WTC11 (cell line): ENCODE measurements around the gene LDLRAD3. TPM values are rescaled to one million over a fixed set of nuclear protein-coding genes. Genes with fewer than 3 reads are reported as not detected.

Source experiments
- ATAC-seq: fragments of 200-7000 bp; cut with Tn5 transposase; 2 replicates; pipeline ENCODE4 v1.10.0; 2021; ENCODE audit warnings: mild to moderate bottlenecking, moderate library complexity
- CTCF ChIA-PET: fragments of 300-600 bp; sonication (Branson Sonifier 250); formaldehyde crosslinking; loops from one replicate; lab custom pipeline; 2021; ENCODE audit warnings: antibody characterized with exemption; lab: Charles Lee
- POLR2A ChIA-PET: fragments of 350-600 bp; sonication (Branson Sonifier 250); formaldehyde crosslinking; loops from one replicate; lab custom pipeline; 2021; ENCODE audit warnings: antibody characterized with exemption; lab: Charles Lee
- DNase-seq: peaks from one replicate; pipeline ENCODE4 v3.0.0; 2021; ENCODE audit warnings: low spot score
- H3K27ac Mint-ChIP-seq: 2 replicates; pipeline ENCODE4 v1.8.0; 2021; ENCODE audit warnings: mixed read lengths
- H3K27me3 Mint-ChIP-seq: 2 replicates; pipeline ENCODE4 v1.8.0; 2021; ENCODE audit warnings: low read depth, mild to moderate bottlenecking, moderate library complexity, mixed read lengths
- H3K36me3 Mint-ChIP-seq: 2 replicates; pipeline ENCODE4 v1.8.0; 2021; ENCODE audit warnings: mixed read lengths
- H3K4me1 Mint-ChIP-seq: 2 replicates; pipeline ENCODE4 v1.8.0; 2022; ENCODE audit warnings: mixed read lengths
- H3K4me3 Mint-ChIP-seq: 2 replicates; pipeline ENCODE4 v1.8.0; 2021; ENCODE audit warnings: mild to moderate bottlenecking, moderate library complexity, mixed read lengths
- H3K9me3 Mint-ChIP-seq: 2 replicates; pipeline ENCODE4 v1.8.0; 2021; ENCODE audit warnings: mixed read lengths
- AFF4 ChIP-seq: sonication (generic); formaldehyde crosslinking; IDR thresholded peaks from 2 replicates; pipeline ENCODE4 v1.8.1; 2023; ENCODE audit warnings: mild to moderate bottlenecking, missing genetic modification reagents, borderline replicate concordance
- ARID4B ChIP-seq: sonication (generic); formaldehyde crosslinking; IDR thresholded peaks from 2 replicates; pipeline ENCODE4 v1.8.0; 2023; ENCODE audit warnings: missing genetic modification reagents, mild to moderate bottlenecking, borderline replicate concordance
- ATF1 ChIP-seq: sonication (generic); formaldehyde crosslinking; IDR thresholded peaks from 2 replicates; pipeline ENCODE4 v1.8.1; 2023; ENCODE audit warnings: mild to moderate bottlenecking, moderate library complexity, missing genetic modification reagents
- ATF2 ChIP-seq: sonication (generic); formaldehyde crosslinking; IDR thresholded peaks from 2 replicates; pipeline ENCODE4 v1.8.1; 2022; ENCODE audit warnings: low read depth, missing genetic modification reagents, borderline replicate concordance
- ATF3 ChIP-seq: sonication (generic); formaldehyde crosslinking; conservative IDR thresholded peaks from 2 replicates; pipeline ENCODE4 v1.8.1; 2022; ENCODE audit warnings: mild to moderate bottlenecking, missing genetic modification reagents
- CREM ChIP-seq: sonication (generic); formaldehyde crosslinking; IDR thresholded peaks from 2 replicates; pipeline ENCODE4 v1.8.1; 2022; ENCODE audit warnings: mild to moderate bottlenecking, missing genetic modification reagents, moderate library complexity
- E2F4 ChIP-seq: sonication (generic); formaldehyde crosslinking; IDR thresholded peaks from 2 replicates; pipeline ENCODE4 v1.8.1; 2022; ENCODE audit warnings: low read depth, mild to moderate bottlenecking, moderate library complexity, missing genetic modification reagents, borderline replicate concordance
- ETV6 ChIP-seq: sonication (generic); formaldehyde crosslinking; IDR thresholded peaks from 2 replicates; pipeline ENCODE4 v1.8.1; 2022; ENCODE audit warnings: mild to moderate bottlenecking, missing genetic modification reagents
- IRF1 ChIP-seq: sonication (generic); formaldehyde crosslinking; IDR thresholded peaks from 2 replicates; pipeline ENCODE4 v1.8.0; 2023; ENCODE audit warnings: missing genetic modification reagents
- KAT7 ChIP-seq: sonication (generic); formaldehyde crosslinking; IDR thresholded peaks from 2 replicates; pipeline ENCODE4 v1.8.1; 2023; ENCODE audit warnings: missing genetic modification reagents, mild to moderate bottlenecking, borderline replicate concordance
- MLX ChIP-seq: sonication (generic); formaldehyde crosslinking; IDR thresholded peaks from 2 replicates; pipeline ENCODE4 v1.8.1; 2023; ENCODE audit warnings: mild to moderate bottlenecking, missing genetic modification reagents, moderate library complexity
- NFATC4 ChIP-seq: fragments of 250-450 bp; sonication (Bioruptor Pico); IDR thresholded peaks from 2 replicates; pipeline ENCODE4 v1.9.0; 2021; ENCODE audit warnings: mild to moderate bottlenecking
- NR3C1 ChIP-seq: sonication (generic); formaldehyde crosslinking; conservative IDR thresholded peaks from 2 replicates; pipeline ENCODE4 v1.8.1; 2023; ENCODE audit warnings: low read depth, mild to moderate bottlenecking, missing genetic modification reagents
- RORB ChIP-seq: fragments of 250-450 bp; sonication (Bioruptor Pico); IDR thresholded peaks from 2 replicates; pipeline ENCODE4 v1.9.0; 2021; ENCODE audit warnings: mild to moderate bottlenecking
- TCF7 ChIP-seq: sonication (generic); formaldehyde crosslinking; IDR thresholded peaks from 2 replicates; pipeline ENCODE4 v1.8.0; 2022; ENCODE audit warnings: mild to moderate bottlenecking, low read depth, missing genetic modification reagents, moderate library complexity
- USF2 ChIP-seq: sonication (generic); formaldehyde crosslinking; IDR thresholded peaks from 2 replicates; pipeline ENCODE4 v1.8.1; 2023; ENCODE audit warnings: mild to moderate bottlenecking, missing genetic modification reagents, moderate library complexity
- ZMAT4 ChIP-seq: fragments of 250-450 bp; sonication (Bioruptor Pico); IDR thresholded peaks from 2 replicates; pipeline ENCODE4 v1.9.0; 2021; ENCODE audit warnings: mild to moderate bottlenecking
- ZNF121 ChIP-seq: sonication (generic); formaldehyde crosslinking; IDR thresholded peaks from 2 replicates; pipeline ENCODE4 v1.8.0; 2023; ENCODE audit warnings: missing genetic modification reagents
- ZNF423 ChIP-seq: fragments of 250-450 bp; sonication (Bioruptor Pico); IDR thresholded peaks from 2 replicates; pipeline ENCODE4 v2.1.2; 2022; ENCODE audit warnings: mild to moderate bottlenecking, moderate library complexity
- total RNA-seq: library from RNA; stranded (reverse); gene quantifications from 3 replicates; pipeline ENCODE4 v1.2.3, GENCODE V29; 2021

LDLRAD3 gene
- total RNA-seq, 1 experiment from 2014 or later, result 14.5 TPM

- H3K9me3 Mint-ChIP-seq, result peaks cover 10% of the 10 kb centered on the region
- no peak overlapping the region for H3K4me3 Mint-ChIP-seq
- H3K27ac Mint-ChIP-seq, result no peak overlapping the region
- TF ChIP-seq ETV6 (CRISPR knock-in tag) (no peak), IRF1 (no peak), AFF4 (CRISPR knock-in tag) (no peak), ZMAT4 (no peak), ATF3 (CRISPR knock-in tag) (no peak), CREM (CRISPR knock-in tag) (no peak), NR3C1 (CRISPR knock-in tag) (no peak), KAT7 (CRISPR knock-in tag) (no peak), MLX (CRISPR knock-in tag) (no peak), ATF2 (CRISPR knock-in tag) (no peak), E2F4 (CRISPR knock-in tag) (no peak), ZNF423 (CRISPR knock-in tag) (no peak), ARID4B (CRISPR knock-in tag) (no peak), TCF7 (CRISPR knock-in tag) (no peak), RORB (CRISPR knock-in tag) (no peak), NFATC4 (CRISPR knock-in tag) (no peak), ATF1 (no peak), ZNF121 (CRISPR knock-in tag) (no peak), USF2 (CRISPR knock-in tag) (no peak)
- CTCF ChIA-PET, result interaction anchor here (2.0 to 2.3 kb wide), 2 partner anchors 72 to 365 kb away, joined by 4 to 7 read pairs; no protein-coding TSS in a partner anchor
- no peak for ATAC-seq
- no peaks in the 10 kb centered on the region for H3K27me3 Mint-ChIP-seq
- peaks cover 2% of the 10 kb centered on the region; the same call in 1 of the 2 replicates for H3K4me1 Mint-ChIP-seq
- peaks cover 5% of the 10 kb centered on the region for H3K36me3 Mint-ChIP-seq
- POLR2A ChIA-PET, result no interaction called here
- no peak for DNase-seq
Observed at GRCh38 chr11:36186340-36187175, 242.7 kb downstream of the LDLRAD3 start.
